SK-N-SH treated with all-trans-retinoic acid at 6 μM for 48 hours (cell line): ENCODE measurements around the gene PIGW.

Experiments
- TCF4 ChIP-seq: fragments of 250-450 bp; sonication (Bioruptor Pico); IDR thresholded peaks from 2 replicates; pipeline ENCODE4 v1.8.0; 2021; ENCODE audit warnings: mild to moderate bottlenecking, moderate library complexity, borderline replicate concordance
- TF ChIP-seq, protein P1 (sequence below): fragments of 250-450 bp; sonication (Bioruptor Pico); IDR thresholded peaks from 2 replicates; pipeline ENCODE4 v1.5.0; 2020; ENCODE audit warnings: mild to moderate bottlenecking, moderate library complexity

GRCh38 chr17:36534840-36535668, at the start of gene PIGW, which contains the start of gene MYO19:
- TF ChIP-seq, protein P1, sequence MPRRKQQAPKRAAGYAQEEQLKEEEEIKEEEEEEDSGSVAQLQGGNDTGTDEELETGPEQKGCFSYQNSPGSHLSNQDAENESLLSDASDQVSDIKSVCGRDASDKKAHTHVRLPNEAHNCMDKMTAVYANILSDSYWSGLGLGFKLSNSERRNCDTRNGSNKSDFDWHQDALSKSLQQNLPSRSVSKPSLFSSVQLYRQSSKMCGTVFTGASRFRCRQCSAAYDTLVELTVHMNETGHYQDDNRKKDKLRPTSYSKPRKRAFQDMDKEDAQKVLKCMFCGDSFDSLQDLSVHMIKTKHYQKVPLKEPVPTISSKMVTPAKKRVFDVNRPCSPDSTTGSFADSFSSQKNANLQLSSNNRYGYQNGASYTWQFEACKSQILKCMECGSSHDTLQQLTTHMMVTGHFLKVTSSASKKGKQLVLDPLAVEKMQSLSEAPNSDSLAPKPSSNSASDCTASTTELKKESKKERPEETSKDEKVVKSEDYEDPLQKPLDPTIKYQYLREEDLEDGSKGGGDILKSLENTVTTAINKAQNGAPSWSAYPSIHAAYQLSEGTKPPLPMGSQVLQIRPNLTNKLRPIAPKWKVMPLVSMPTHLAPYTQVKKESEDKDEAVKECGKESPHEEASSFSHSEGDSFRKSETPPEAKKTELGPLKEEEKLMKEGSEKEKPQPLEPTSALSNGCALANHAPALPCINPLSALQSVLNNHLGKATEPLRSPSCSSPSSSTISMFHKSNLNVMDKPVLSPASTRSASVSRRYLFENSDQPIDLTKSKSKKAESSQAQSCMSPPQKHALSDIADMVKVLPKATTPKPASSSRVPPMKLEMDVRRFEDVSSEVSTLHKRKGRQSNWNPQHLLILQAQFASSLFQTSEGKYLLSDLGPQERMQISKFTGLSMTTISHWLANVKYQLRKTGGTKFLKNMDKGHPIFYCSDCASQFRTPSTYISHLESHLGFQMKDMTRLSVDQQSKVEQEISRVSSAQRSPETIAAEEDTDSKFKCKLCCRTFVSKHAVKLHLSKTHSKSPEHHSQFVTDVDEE (CRISPR knock-in tag) = no peak
- no peak for TF ChIP-seq TCF4 (CRISPR knock-in tag)
